ENCODE results near the gene ST14. TPM values are rescaled to one million over a fixed set of nuclear protein-coding genes. Genes with fewer than 3 reads are reported as not detected.

The ST14 gene
- total and polyA plus RNA-seq, 10 donors: 7.1 to 25.9 (median 12.5) TPM

DNA sequence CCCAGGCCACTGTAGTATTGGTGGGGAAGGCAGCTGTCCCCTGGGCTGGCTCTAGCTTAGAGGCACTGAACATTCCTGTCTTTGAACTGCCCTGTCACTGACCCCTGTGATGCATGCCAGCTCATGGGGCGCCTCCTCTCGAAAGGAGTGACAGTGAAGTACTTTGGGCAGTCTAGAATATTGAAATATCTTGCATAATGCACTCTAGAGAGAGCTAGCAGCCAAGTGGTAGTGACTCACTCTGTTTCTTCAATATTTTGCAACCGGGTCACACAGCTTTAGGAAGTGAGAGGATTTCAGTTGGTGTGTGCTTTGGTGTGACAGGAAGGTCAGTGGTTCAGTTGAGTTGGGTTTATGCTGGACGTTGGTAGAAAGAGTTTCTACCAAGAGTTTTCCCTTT, 35.5 kb upstream of the ST14 start:
- Histone ChIP-seq H3K36me3 (peaks cover 3 to 75% (median 41%) of the 10 kb centered on the region in 6 donors), H3K27ac (peak overlapping the region in 7 of 8 donors; percentile 61 to 86 (median 82)), H3K9me3 (no peaks in the 10 kb centered on the region), H3K4me1 (peaks cover 24 to 77% (median 50%) of the 10 kb centered on the region in 6 donors), H3K4me3 (peak overlapping the region in 1 of 8 donors; percentile 4), H3K27me3 (replicated peaks in 1 of 7) (no peaks in the 10 kb centered on the region)
- intact Hi-C loops (cut with DNase I; ENCODE audit: low total_unique reads): loop anchor here (10.0 kb wide), 1 partner anchor 49 kb away; no protein-coding TSS in a partner anchor
- WGBS, 5 donors: 25 to 50% (median 40%) methylated on average over 4 of the region's 4 CpGs
- DNase-seq: peak; percentile 90
- TF ChIP-seq POLR2AphosphoS5 (IDR thresholded peaks at IDR 0.05) (peak in 2 of 3 donors; percentile 10 to 86), POLR2A (IDR thresholded peaks at IDR 0.05) (no peak)
- TF ChIP-seq, protein P1, sequence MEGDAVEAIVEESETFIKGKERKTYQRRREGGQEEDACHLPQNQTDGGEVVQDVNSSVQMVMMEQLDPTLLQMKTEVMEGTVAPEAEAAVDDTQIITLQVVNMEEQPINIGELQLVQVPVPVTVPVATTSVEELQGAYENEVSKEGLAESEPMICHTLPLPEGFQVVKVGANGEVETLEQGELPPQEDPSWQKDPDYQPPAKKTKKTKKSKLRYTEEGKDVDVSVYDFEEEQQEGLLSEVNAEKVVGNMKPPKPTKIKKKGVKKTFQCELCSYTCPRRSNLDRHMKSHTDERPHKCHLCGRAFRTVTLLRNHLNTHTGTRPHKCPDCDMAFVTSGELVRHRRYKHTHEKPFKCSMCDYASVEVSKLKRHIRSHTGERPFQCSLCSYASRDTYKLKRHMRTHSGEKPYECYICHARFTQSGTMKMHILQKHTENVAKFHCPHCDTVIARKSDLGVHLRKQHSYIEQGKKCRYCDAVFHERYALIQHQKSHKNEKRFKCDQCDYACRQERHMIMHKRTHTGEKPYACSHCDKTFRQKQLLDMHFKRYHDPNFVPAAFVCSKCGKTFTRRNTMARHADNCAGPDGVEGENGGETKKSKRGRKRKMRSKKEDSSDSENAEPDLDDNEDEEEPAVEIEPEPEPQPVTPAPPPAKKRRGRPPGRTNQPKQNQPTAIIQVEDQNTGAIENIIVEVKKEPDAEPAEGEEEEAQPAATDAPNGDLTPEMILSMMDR (IDR thresholded peaks at IDR 0.05 in 8 of 11, conservative IDR thresholded peaks at IDR 0.05 in 3 of 11): peak in 1 of 11 experiments; percentile 18

DNA sequence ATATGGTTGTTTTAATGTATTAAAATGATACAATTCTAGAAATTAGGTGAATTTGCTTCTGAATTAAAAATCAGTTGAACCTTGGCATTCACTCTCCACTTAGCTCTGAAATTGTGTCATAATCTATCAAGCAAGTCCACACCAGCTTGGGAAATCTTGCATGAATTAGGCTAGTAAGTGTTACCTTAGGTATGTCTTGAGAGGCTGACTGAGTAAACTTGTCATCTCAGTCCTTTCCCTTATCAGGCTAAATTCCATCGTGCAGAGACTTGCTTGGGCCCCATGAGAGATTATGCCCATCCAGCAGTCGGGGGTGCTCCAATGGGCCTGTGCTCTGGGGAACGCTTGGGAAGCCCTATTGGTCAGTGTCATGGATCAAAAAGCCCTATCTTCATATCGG, 33.9 kb upstream of the ST14 start:
- Histone ChIP-seq H3K4me3 (no peak overlapping the region), H3K4me1 (peaks cover 13 to 62% (median 41%) of the 10 kb centered on the region in 6 donors), H3K27ac (peak overlapping the region in 1 of 8 donors; percentile 82), H3K9me3 (no peaks in the 10 kb centered on the region), H3K36me3 (peaks cover 3 to 90% (median 56%) of the 10 kb centered on the region in 6 donors), H3K27me3 (replicated peaks in 1 of 7) (no peaks in the 10 kb centered on the region)
- WGBS, 5 donors: 96 to 100% (median 97%) methylated on average over 1 to 4 of the region's 4 CpGs
- intact Hi-C loops (cut with DNase I; ENCODE audit: low total_unique reads): loop anchor here (10.0 kb wide), 1 partner anchor 51 kb away; no protein-coding TSS in a partner anchor
- no peak for TF ChIP-seq POLR2A (IDR thresholded peaks at IDR 0.05)
- TF ChIP-seq POLR2AphosphoS5 (IDR thresholded peaks at IDR 0.05): no peak
- TF ChIP-seq, protein P1 (IDR thresholded peaks at IDR 0.05 in 8 of 11, conservative IDR thresholded peaks at IDR 0.05 in 3 of 11): no peak
- DNase-seq: no peak

DNA sequence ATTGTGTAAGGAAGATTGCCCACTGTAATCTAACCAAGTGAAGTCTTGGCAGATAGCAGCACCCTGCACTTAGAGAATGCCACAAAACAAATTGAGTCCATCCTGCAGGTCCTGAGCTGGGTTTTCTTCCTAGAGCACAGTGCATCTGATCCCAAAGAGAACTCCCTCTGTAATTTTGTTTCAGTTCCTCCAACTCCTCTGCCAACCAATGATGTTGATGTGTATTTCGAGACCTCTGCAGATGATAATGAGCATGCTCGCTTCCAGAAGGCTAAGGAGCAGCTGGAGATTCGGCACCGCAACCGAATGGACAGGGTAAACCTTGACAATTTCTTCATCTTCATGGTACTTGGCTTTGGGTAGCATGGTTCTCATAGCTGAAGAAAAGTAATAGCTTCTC, 33.1 kb upstream of the ST14 start:
- no peak for TF ChIP-seq POLR2AphosphoS5 (IDR thresholded peaks at IDR 0.05)
- no peak for TF ChIP-seq POLR2A (IDR thresholded peaks at IDR 0.05)
- TF ChIP-seq, protein P1 (IDR thresholded peaks at IDR 0.05 in 8 of 11, conservative IDR thresholded peaks at IDR 0.05 in 3 of 11): no peak
- Histone ChIP-seq H3K36me3 (peaks cover 3 to 94% (median 64%) of the 10 kb centered on the region in 6 donors), H3K9me3 (no peaks in the 10 kb centered on the region), H3K27me3 (replicated peaks in 1 of 7) (no peaks in the 10 kb centered on the region), H3K4me1 (peaks cover 12 to 53% (median 32%) of the 10 kb centered on the region in 6 donors), H3K4me3 (no peak overlapping the region), H3K27ac (no peak overlapping the region)
- intact Hi-C loops (cut with DNase I; ENCODE audit: low total_unique reads): loop anchor here (10.0 kb wide), 1 partner anchor 52 kb away; no protein-coding TSS in a partner anchor
- WGBS, 5 donors: 82 to 98% (median 91%) methylated on average over 5 of the region's 5 CpGs
- no peak for DNase-seq

DNA sequence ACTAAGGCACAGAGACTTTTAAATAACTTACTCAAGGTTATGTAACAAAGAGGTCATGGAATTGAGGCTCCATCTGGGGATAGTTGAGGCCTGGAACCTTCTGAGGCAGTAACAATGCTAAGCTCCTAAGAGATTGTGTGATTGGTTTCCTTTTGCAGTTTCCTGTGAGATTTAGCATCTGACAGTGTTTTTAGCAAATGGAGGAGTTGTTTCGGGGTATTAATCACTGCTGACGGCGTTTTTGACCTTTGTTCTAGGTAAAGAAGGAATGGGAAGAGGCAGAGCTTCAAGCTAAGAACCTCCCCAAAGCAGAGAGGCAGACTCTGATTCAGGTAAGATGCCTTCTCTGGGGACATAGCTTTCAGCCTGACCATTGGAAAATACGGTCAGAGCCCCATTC, 32.1 kb upstream of the ST14 start:
- DNase-seq: no peak
- 76 to 95% (median 91%) methylated on average over 4 of the region's 4 CpGs for WGBS, 5 donors
- Histone ChIP-seq H3K27ac (no peak overlapping the region), H3K36me3 (peaks cover 3 to 95% (median 64%) of the 10 kb centered on the region in 6 donors), H3K4me1 (peaks cover 11 to 53% (median 29%) of the 10 kb centered on the region in 6 donors), H3K9me3 (no peaks in the 10 kb centered on the region), H3K4me3 (no peak overlapping the region), H3K27me3 (replicated peaks in 1 of 7) (no peaks in the 10 kb centered on the region)
- TF ChIP-seq POLR2A (IDR thresholded peaks at IDR 0.05): no peak
- intact Hi-C loops (cut with DNase I; ENCODE audit: low total_unique reads): loop anchor here (10.0 kb wide), 1 partner anchor 53 kb away; no protein-coding TSS in a partner anchor
